ENCODE data around the gene ZNF438.
"Not testable (repeated sequence)": the region's sequence is repeated elsewhere in the genome, so short reads cannot be mapped to it uniquely, and the experiment has no call there.

The ZNF438 gene

DNA sequence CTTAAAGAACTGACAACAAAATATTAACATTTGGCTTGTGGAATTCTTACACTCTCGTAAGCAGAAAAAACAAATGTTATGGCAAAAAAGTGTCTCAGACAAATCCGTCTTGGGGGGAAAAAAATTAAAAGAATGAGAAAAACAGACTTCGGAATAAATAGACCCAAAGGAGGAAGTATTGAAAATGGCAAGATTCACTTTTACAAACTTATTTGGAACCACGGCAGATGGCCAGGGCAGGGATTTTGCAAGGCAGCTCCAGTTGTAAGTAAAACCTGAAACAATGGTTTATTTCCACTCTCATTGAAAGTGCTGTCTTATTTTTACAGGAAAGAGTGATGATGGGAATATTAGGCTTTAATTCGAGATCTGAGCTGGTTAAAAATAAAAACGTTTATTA is 1.5 kb upstream of the ZNF438 start:
- TF ChIP-seq, protein P1, sequence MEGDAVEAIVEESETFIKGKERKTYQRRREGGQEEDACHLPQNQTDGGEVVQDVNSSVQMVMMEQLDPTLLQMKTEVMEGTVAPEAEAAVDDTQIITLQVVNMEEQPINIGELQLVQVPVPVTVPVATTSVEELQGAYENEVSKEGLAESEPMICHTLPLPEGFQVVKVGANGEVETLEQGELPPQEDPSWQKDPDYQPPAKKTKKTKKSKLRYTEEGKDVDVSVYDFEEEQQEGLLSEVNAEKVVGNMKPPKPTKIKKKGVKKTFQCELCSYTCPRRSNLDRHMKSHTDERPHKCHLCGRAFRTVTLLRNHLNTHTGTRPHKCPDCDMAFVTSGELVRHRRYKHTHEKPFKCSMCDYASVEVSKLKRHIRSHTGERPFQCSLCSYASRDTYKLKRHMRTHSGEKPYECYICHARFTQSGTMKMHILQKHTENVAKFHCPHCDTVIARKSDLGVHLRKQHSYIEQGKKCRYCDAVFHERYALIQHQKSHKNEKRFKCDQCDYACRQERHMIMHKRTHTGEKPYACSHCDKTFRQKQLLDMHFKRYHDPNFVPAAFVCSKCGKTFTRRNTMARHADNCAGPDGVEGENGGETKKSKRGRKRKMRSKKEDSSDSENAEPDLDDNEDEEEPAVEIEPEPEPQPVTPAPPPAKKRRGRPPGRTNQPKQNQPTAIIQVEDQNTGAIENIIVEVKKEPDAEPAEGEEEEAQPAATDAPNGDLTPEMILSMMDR (conservative IDR thresholded peaks at IDR 0.05; ENCODE audit: low read depth, low read length), result no peak
- no peak overlapping the region for H3K4me3 ChIP-seq (ENCODE audit: low read length)
- DNase-seq (ENCODE audit: low read depth), result no peak

DNA sequence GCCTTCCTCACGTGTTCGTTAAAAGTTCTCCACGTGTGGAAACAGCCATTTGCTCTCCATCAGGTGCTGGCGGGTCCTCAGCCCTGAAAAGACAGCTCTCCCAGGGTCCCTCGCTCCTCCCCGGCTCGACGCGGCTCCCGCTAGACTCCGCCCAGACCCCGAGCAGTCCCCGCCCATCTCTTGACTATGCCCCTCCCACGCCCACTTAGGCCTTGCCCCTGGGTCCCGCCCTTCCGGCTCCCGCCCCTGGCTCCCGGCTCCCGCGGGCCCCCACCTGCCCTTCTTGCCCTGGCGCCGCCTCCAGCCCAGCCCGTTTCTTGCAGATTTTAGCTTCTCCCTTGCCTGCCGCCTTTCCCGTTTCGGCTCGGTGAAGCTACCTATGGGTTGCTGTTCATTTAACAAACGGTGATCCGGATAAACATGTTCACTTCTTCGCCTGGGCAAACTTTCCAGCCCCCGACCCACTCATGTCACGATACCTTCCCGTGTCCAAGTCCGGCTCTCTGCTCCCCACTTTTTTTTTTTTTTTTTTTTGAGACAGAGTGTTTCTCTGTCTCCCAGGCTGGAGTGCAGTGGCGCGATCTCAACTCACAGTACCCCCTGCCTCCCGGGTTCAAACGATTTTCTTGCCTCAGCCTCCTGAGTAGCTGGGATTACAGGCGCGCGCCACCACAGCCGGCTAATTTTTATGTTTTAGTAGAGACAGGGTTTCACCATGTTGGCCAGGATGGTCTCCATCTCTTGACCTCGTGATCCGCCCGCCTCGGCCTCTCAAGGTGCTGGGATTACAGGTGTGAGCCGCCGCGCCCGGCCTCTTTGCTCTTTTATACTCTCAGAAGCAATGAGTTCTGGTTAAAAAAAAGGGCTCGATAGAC is 830 bp upstream of the ZNF438 start:
- peak; percentile 71 for DNase-seq (ENCODE audit: low read depth)
- TF ChIP-seq, protein P1 (conservative IDR thresholded peaks at IDR 0.05; ENCODE audit: low read depth, low read length), result no peak
- H3K4me3 ChIP-seq (ENCODE audit: low read length), result peak overlapping the region; percentile 69

GRCh38 chr10:31031205-31031557 is 484 bp downstream of the ZNF438 start:
- no peak for DNase-seq (ENCODE audit: low read depth)
- peak overlapping the region; percentile 69 for H3K4me3 ChIP-seq (ENCODE audit: low read length)
- TF ChIP-seq, protein P1 (conservative IDR thresholded peaks at IDR 0.05; ENCODE audit: low read depth, low read length), result no peak

- no peak for DNase-seq (ENCODE audit: low read depth)
- peak overlapping the region; percentile 69 for H3K4me3 ChIP-seq (ENCODE audit: low read length)
- TF ChIP-seq, protein P1 (conservative IDR thresholded peaks at IDR 0.05; ENCODE audit: low read depth, low read length), result no peak
Measured at GRCh38 chr10:31030800-31031199, 865 bp downstream of the ZNF438 start.

GRCh38 chr10:31030260-31030659 is 1.4 kb downstream of the ZNF438 start:
- no peak overlapping the region for H3K4me3 ChIP-seq (ENCODE audit: low read length)
- DNase-seq (ENCODE audit: low read depth), result no peak
- TF ChIP-seq, protein P1 (conservative IDR thresholded peaks at IDR 0.05; ENCODE audit: low read depth, low read length), result no peak

DNA sequence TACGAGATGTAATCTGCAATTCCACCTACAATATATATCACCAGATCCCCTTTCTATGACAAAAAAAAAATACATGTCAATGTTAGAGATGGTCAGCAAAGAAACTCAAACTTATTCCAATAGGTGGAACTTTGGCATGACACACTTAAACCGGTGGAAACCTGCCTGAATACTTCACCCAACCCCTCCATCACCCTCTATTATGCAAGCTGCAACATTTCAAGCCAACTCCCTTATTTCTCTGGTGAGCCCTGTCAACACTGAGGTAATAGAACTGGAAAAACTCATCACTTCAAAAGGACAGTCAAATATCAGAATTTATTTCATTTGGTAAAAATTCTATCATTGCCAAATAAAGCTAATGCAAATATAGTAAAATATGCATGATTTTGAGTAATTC is 3.6 kb downstream of the ZNF438 start:
- TF ChIP-seq, protein P1 (conservative IDR thresholded peaks at IDR 0.05; ENCODE audit: low read depth, low read length), result no peak
- DNase-seq (ENCODE audit: low read depth), result no peak
- no peak overlapping the region for H3K4me3 ChIP-seq (ENCODE audit: low read length)

- not testable (repeated sequence) for DNase-seq (ENCODE audit: low read depth); H3K4me3 ChIP-seq (ENCODE audit: low read length)
Measured at GRCh38 chr10:31026279-31026678, 5.4 kb downstream of the ZNF438 start.
